ENCODE data around the gene IPP.
"Not testable (repeated sequence)": the region's sequence is repeated elsewhere in the genome, so short reads cannot be mapped to it uniquely, and the experiment has no call there.

Gene IPP

GRCh38 chr1:45739137-45739536 lies 11.3 kb downstream of the IPP start:
- DNase-seq: no peak

GRCh38 chr1:45730780-45731319 lies 19.6 kb downstream of the IPP start:
- DNase-seq: no peak

- no peak for DNase-seq
Measured at GRCh38 chr1:45730075-45730779, 20.2 kb downstream of the IPP start.

GRCh38 chr1:45726007-45726406 lies 24.4 kb downstream of the IPP start:
- not testable (repeated sequence) for DNase-seq

GRCh38 chr1:45723248-45723930 lies 27.1 kb downstream of the IPP start:
- DNase-seq: no peak

GRCh38 chr1:45722809-45723208 lies 27.6 kb downstream of the IPP start:
- DNase-seq: no peak

- DNase-seq: no peak
Measured at GRCh38 chr1:45721207-45721606, 29.2 kb downstream of the IPP start.

GRCh38 chr1:45718289-45718688 lies 32.2 kb downstream of the IPP start:
- DNase-seq: no peak

- DNase-seq: not testable (repeated sequence)
Measured at GRCh38 chr1:45717386-45717785, 33.1 kb downstream of the IPP start.

- DNase-seq: no peak
Measured at GRCh38 chr1:45716700-45717099, 33.8 kb downstream of the IPP start.

- no peak for DNase-seq
Measured at GRCh38 chr1:45713711-45714110, 36.7 kb downstream of the IPP start.

GRCh38 chr1:45704637-45705036 lies 45.8 kb downstream of the IPP start:
- no peak for DNase-seq

GRCh38 chr1:45694823-45695222 lies 55.6 kb downstream of the IPP start:
- no peak for DNase-seq

GRCh38 chr1:45693811-45694210 lies 56.6 kb downstream of the IPP start:
- not testable (repeated sequence) for DNase-seq

- peak; percentile 71 to 83 for DNase-seq
Measured at GRCh38 chr1:45687754-45688740, 62.4 kb downstream of the IPP start, which contains the start of gene TMEM69. TMEM69 (plus strand) TSS chr1:45688181; CDS start chr1:45691069, 2,888 bp downstream.

GRCh38 chr1:45687014-45687753 lies 63.3 kb downstream of the IPP start:
- peak; percentile 91 to 99 for DNase-seq

GRCh38 chr1:45686288-45687013 lies 64.0 kb downstream of the IPP start, which contains the start of gene GPBP1L1:
GPBP1L1 (minus strand) TSS chr1:45686533; CDS start chr1:45659087, 27,446 bp downstream.
- DNase-seq: peak; percentile 93 to 96

GRCh38 chr1:45686015-45686287 lies 64.5 kb downstream of the IPP start:
- no peak for DNase-seq

GRCh38 chr1:45685308-45686014 lies 65.0 kb downstream of the IPP start:
- peak in 1 of 2 donors; percentile 23 for DNase-seq

- no peak for DNase-seq
Measured at GRCh38 chr1:45684402-45684801, 66.1 kb downstream of the IPP start.

- DNase-seq: no peak
Measured at GRCh38 chr1:45682942-45683341, 67.5 kb downstream of the IPP start.
